Left lung (tissue), 10 donors: Measurements from ENCODE around the gene CPA2. TPM values are rescaled to one million over a fixed set of nuclear protein-coding genes. Genes with fewer than 3 reads are reported as not detected.

Experiments
- ATAC-seq: fragments of 200-7000 bp; cut with Tn5 transposase; one replicate; pipeline ENCODE4 v1.9.1; 2020; ENCODE audit warnings: moderate library complexity
- DNase-seq, 4 donors: peaks; one replicate each; pipeline ENCODE4 v3.0.0-alpha.2; 2013 to 2020
- H3K27ac ChIP-seq, 2 donors: fragments of 200-600 bp; sonication (generic) in 1 of 2; one replicate each; pipeline versions ENCODE4 v1.5.0 to v1.8.0; 2020 to 2021
- H3K27me3 ChIP-seq, 2 donors: fragments of 200-600 bp; sonication (generic) in 1 of 2; one replicate each; pipeline versions ENCODE4 v1.5.0 to v1.8.0; 2020 to 2021
- H3K36me3 ChIP-seq, 2 donors: fragments of 200-600 bp; sonication (generic) in 1 of 2; one replicate each; pipeline versions ENCODE4 v1.5.0 to v1.8.0; 2020 to 2021
- H3K4me1 ChIP-seq, 2 donors: fragments of 200-600 bp; one replicate each; pipeline ENCODE4 v1.8.0; 2021
- H3K4me3 ChIP-seq, 2 donors: fragments of 200-600 bp; sonication (generic) in 1 of 2; one replicate each; pipeline versions ENCODE4 v1.5.0 to v1.8.0; 2020 to 2021; ENCODE audit warnings: mild to moderate bottlenecking in 1 of 2
- H3K9me3 ChIP-seq, 2 donors: fragments of 200-600 bp; sonication (generic) in 1 of 2; one replicate each; pipeline versions ENCODE4 v1.5.0 to v1.8.0; 2020 to 2021
- CTCF ChIP-seq, 2 donors: fragments of 200-600 bp; sonication (generic) in 1 of 2; IDR thresholded peaks; one replicate each; pipeline versions ENCODE4 v1.5.0 to v1.8.0; 2021; ENCODE audit warnings: antibody characterized with exemption in 2 of 2
- intact Hi-C, 2 donors: fragments of 100-400 bp; cut with DNase I; formaldehyde crosslinking; loops; one replicate each; pipeline versions ENCODE4 v1.11.2 to v1.14.2; 2022
- polyA plus RNA-seq, 6 donors: library from polyadenylated mRNA; unstranded; fragments of 120-200 nt; gene quantifications; one replicate each; pipeline ENCODE4 v1.2.1, GENCODE V29; 2013; ENCODE audit not compliant: insufficient read length in 6 of 6
- total RNA-seq, 2 donors: library from RNA; stranded (reverse); fragmentation: NEBNext Ultra II Directional; extraction: Animal tissue kit (Norgen Biotek cat#: 25700); gene quantifications; one replicate each; pipeline ENCODE4 v1.2.1, GENCODE V29; 2021
- donor health status: DM: no; HTN: yes; CAD: no.
- donor health status: DM: no; HTN: no; CAD: no.

The CPA2 gene
- total and polyA plus RNA-seq, 8 donors, result 0.20 to 0.57 (median 0.33) TPM; not detected in 2

DNA sequence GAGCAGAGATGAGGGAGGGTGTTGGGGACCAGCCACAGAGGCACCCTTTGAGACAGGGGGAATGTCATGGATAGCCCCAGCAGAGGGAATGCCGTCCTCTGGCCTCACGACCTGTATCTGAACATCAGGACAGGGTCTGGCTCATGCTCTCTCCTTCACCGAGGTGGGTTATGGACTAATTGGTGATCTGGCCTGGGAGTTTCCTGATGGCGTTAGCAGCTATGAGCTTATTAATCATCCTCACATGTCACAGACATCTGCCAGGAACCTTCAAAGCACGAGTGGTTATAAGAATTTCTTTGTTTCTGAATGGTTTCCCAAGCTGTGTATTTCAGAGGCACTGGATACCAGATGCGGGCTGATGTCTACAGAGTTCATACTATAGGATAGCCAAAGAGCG lies 33.2 kb downstream of the CPA2 start:
- DNase-seq, result no peak
- H3K9me3 ChIP-seq, result no peaks in the 10 kb centered on the region
- no peak for ATAC-seq
- no peak for TF ChIP-seq CTCF (IDR thresholded peaks at IDR 0.05)
- H3K4me1 ChIP-seq, result no peaks in the 10 kb centered on the region
- H3K27ac ChIP-seq, result no peak overlapping the region
- H3K4me3 ChIP-seq, result no peak overlapping the region
- no peaks in the 10 kb centered on the region for H3K36me3 ChIP-seq
- intact Hi-C loops, result no loop called here
- no peaks in the 10 kb centered on the region for H3K27me3 ChIP-seq

- H3K9me3 ChIP-seq, result no peaks in the 10 kb centered on the region
- H3K36me3 ChIP-seq, result no peaks in the 10 kb centered on the region
- H3K27ac ChIP-seq, result no peak overlapping the region
- H3K27me3 ChIP-seq, result no peaks in the 10 kb centered on the region
- ATAC-seq (no peak), DNase-seq (no peak)
- intact Hi-C loops, result no loop called here
- no peak for TF ChIP-seq CTCF (IDR thresholded peaks at IDR 0.05)
- H3K4me3 ChIP-seq, result no peak overlapping the region
- H3K4me1 ChIP-seq, result no peaks in the 10 kb centered on the region
Observed at GRCh38 chr7:130301501-130302020, 34.9 kb downstream of the CPA2 start.

GRCh38 chr7:130302649-130303048 lies 36.0 kb downstream of the CPA2 start:
- H3K36me3 ChIP-seq, result no peaks in the 10 kb centered on the region
- H3K9me3 ChIP-seq, result no peaks in the 10 kb centered on the region
- H3K27me3 ChIP-seq, result no peaks in the 10 kb centered on the region
- no peak for TF ChIP-seq CTCF (IDR thresholded peaks at IDR 0.05)
- H3K4me3 ChIP-seq, result no peak overlapping the region
- no peaks in the 10 kb centered on the region for H3K4me1 ChIP-seq
- DNase-seq (no peak), ATAC-seq (no peak)
- H3K27ac ChIP-seq, result no peak overlapping the region
- intact Hi-C loops, result no loop called here

DNA sequence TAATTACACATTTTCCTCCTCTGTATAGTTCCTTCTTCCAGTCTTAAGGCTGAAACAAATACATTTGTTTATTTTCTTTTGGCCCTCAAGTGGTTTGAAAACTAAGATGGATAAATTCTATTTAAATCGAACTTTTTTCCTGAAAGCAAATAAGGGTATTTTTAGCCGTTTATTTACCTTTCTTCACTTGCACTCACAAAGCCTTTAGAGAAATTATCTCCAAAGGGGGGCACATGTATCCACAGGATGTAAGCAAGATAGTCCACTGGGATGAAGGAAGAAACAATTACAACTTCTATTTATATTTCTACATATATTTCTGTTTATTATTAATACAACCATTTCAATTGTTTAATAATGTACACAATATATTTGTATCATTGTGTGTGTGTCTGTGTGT lies 36.5 kb downstream of the CPA2 start:
- no peak for ATAC-seq
- TF ChIP-seq CTCF (IDR thresholded peaks at IDR 0.05), result no peak
- Histone ChIP-seq H3K9me3 (no peaks in the 10 kb centered on the region), H3K27me3 (no peaks in the 10 kb centered on the region), H3K36me3 (no peaks in the 10 kb centered on the region), H3K27ac (no peak overlapping the region), H3K4me1 (no peaks in the 10 kb centered on the region), H3K4me3 (no peak overlapping the region)
- DNase-seq, result no peak
- intact Hi-C loops, result no loop called here

DNA sequence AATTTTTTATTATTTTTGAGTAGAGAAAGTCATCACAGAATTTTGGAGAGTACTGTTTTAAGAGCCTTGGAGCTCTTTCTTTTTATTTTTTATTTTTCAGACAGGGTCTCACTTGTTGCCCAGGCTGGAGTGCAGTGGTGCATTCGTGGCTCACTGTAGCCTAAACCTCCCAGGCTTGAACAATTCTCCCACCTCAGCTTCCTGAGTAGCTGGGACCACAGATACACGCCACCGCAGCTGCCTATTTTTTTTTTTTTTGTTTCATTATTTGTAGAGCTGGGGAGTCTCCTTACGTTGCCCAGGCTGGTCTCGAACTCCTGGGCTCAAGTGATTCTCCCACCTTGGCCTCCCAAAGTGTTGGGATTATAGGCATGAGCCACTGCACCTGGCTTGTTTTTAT lies 36.9 kb downstream of the CPA2 start:
- Histone ChIP-seq H3K4me3 (no peak overlapping the region), H3K27ac (no peak overlapping the region), H3K9me3 (no peaks in the 10 kb centered on the region), H3K36me3 (no peaks in the 10 kb centered on the region), H3K27me3 (no peaks in the 10 kb centered on the region), H3K4me1 (no peaks in the 10 kb centered on the region)
- no peak for ATAC-seq
- intact Hi-C loops, result no loop called here
- no peak for DNase-seq
- TF ChIP-seq CTCF (IDR thresholded peaks at IDR 0.05), result no peak
